ENCODE measurements around the gene TMEM63A.

Gene TMEM63A

DNA sequence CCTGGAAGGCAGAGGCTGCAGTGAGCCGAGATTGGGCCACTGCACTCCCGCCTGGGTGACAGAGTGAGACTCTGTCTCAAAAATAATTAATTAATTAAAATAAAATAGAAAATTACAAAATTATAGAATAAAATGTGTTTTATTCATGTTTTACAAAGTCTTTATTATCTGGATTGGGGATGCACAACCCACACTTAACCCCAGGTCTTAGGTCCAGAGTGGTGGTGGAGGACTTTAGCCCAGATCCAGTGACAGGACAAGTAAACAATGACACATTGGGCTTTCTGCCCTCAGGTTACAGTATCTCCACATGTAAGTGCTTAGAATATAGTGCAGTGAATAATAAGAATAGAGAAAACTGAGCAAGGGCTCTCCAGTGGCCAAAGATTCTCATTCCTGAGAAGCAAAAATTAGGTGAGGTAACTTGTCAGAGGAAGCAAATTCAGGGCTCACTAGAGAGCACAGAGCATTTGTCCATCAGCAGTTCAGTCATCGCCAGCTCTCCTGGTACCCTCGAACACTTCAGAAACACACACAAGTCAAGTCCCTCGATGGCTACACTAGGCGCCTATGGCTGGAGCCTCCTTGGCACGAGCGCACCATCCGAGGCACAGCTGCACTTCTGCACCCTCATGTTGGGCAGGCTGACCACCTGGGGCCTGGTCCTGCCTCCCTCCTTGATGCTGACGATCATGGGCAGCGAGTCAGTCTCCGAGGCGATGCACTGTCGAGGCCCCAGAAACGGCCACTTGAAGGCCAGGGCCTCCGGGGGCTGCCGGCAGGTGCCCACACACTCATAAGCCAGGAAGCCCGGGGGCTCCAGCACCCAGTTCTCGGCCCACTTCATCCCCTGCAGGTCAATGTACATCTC is 4.2 kb upstream of the TMEM63A start:
- DNase-seq (ENCODE audit: low read depth in 2 of 2), result no peak

DNA sequence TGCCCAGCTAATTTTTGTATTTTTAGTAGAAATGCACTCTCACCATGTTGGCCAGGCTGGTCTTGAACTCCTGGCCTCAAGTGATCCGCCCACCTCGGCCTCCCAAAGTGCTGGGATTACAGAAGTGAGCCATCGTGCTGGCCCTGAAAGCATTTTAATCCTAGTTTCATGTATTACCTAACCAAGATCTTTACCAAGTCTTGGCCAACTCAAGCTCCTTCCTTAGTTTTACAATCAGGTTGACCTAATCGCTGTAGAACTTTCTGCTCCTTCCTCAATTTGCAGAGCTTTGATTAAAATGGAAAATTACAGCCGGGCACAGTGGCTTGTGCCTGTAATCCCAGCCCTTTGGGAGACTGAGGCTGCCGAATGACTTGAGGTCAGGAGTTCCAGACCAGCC is 3.2 kb upstream of the TMEM63A start:
- no peak for DNase-seq (ENCODE audit: low read depth in 2 of 2)

DNA sequence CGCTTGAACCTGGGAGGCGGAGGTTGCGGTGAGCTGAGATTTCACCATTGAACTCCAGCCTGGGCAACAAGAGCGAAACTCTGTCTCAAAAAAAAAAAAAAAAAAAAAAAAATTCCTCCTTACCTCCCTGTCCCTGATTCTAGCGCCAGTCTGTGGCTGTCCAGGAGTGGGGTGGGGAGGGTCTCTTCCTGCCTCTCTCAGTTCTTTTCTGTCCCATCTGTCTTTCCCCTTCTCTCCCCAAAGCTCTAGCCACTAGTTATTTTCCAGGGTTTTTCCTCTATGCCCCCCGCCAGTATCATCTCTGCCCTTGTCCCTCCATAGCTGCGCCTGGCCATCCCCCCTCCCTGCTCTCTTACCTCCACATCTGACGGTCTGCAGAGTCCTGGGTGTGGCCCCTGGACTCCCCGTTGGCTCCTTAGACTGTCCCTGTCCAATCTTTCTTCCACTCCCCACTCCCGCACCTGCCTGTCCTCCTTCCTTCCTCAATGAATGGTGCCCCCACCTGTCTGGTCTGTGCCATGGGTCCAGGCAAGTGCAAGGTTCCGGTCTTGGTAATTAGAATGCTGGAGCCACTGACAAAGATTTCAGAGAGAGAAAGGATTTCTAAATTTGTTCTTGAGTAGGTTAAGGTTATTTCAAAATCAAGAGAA is 1.6 kb upstream of the TMEM63A start:
- no peak for DNase-seq (ENCODE audit: low read depth in 2 of 2)

DNA sequence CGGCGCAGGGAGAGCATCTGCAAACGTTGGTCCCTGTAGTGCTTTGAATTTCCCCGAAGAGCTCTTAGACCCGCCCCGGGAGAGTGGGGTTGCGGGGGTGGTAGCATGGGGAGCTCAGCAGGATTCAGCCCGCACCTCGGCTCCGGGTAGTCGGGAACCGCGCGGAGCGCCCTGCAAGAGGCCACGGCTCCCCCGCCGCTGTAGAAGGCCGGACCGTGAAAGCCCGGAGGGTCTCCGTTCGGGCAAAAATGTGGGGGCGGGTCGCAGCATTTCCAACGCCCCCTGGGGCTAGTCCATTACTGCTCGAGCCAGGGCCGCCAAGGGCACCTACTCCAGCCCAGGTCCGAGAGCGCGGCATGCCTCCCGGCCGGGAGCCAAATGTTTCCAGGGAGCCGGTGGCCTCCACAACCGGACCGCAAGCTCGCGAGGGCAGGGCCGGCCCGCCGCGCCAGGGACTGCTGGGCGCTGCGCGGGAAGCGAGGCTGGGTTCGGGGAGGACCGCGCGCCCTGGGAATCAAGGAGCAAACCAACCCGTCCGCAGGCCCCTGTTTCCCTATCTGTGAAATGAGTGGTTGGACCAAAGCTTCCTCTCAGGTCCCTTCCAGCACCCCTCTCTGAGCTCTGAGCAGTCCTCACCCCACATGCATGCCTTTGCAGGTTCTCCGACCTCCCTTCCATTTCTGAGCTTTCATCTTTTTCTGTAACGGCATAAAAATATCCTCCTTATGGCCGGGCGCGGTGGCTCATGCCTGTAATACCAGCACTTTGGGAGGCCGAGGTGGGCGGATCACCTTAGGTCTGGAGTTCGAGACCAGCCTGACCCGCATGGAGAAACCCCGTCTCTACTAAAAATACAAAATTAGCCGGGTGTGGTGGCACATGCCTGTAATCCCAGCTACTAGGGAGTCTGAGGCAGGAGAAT is 775 bp upstream of the TMEM63A start:
- no peak for DNase-seq (ENCODE audit: low read depth in 2 of 2)

DNA sequence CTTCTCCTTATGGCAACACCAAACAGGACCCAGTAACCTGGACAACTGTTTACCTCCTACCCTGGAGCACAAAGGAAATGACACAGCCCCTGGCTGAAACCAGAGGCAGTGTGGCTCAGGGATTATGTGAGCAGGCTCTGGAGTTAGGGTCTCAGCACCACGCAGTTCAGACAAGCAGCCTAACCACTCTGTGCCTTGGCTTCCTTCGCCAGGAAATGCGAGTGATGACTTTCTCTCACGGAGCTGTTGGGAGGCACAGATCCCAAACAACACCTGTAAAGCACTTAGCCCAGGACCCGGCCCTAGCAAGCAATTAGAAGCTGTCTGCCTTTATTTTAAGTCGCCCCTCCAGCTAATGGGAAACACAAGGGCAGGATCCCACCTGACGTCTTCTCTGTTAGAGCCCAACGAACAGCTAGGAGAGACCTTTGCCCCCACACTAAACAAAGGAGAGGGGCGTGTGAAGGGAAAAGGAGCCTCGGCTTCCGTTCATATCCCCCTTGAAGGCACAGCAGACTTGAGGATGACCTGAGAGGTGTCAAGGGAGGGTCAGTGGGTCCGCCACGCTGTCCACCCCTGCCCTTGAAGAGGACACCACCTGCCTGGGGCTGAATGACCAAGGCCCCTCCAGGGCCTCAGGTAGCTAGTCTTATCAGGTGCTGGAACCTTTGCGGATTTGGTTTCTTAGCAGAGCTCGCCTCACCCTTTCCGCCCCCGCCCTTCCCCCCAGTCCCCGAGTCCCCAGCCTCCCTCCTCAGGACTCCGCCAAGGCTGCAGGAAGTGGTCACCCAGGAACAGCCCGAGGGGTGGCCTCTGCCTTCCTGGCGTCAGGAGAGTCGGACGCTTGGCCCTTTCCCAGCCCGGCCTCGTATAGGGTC is 860 bp downstream of the TMEM63A start:
- no peak for DNase-seq (ENCODE audit: low read depth in 2 of 2)

DNA sequence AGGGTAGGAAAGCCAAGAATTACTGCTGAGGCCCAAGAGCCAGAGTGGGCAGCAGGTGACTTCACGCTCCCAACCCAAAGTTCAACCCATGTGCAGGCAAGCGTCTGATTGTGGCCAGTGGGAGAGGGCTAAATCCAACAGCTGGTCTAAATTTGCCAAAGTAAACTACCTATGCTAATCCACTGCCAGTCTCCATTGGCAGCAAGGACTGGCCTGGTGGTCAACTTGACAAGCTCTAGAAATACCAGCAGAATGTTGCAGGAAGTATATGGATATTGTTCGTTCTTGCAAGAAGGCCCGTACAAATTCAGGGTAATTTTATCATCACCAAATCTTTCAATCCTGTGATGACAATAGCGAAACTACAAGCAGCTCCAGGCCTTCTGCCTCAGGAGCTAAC is 1.5 kb downstream of the TMEM63A start:
- no peak for DNase-seq (ENCODE audit: low read depth in 2 of 2)

DNA sequence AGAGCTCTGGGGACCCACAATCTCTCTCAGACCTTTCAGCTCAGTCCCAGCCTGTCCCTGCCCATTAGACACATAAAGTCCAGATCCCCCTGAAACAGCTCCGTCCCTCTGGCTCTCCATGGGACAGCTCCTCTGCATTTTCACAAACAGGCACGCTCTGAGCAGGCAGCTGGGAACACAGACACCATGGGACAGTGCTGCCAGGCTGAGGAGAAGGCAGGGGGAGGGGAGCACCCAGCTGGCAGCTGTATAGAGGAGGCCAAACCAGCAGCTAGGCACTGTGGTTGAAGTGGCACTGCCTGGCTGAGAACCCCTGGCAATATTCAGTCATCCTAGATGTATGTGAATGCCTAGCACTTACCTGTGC is 2.0 kb downstream of the TMEM63A start:
- DNase-seq (ENCODE audit: low read depth in 2 of 2), result no peak

DNA sequence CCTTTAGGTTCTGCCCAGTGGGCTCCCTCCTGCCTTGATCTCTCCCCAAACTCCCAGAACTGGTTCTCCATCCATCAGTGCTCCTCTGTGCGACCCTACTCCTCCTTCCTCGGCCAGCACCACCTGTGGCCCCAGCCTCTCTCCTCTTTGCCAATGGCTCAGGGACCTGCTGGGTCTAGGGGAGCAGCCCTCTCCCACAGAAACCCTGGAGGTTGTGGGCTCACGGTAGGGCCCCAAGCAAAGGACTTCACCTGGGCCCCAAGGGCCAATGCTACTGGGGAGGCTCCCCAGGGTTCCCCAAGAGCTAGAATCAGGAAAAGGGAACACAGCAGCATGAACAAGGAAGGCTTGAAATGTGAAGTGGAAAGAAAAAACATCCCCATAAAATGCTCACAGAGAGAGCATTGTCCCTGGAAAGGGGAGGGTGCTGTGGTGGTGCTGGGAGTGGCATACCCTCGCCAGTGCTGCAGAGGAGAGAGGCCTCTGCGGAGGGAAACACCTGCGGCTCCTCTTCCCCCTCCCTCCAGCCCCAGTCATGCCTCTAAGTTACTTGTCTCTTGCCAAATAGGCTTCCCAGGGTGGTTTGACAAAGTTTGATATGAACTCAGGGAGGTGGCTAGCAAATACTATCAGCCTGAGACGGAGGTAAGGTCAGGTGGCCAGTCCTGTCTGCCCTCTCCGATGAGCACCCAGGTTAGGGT is 2.5 kb downstream of the TMEM63A start:
- DNase-seq (ENCODE audit: low read depth in 2 of 2), result no peak

DNA sequence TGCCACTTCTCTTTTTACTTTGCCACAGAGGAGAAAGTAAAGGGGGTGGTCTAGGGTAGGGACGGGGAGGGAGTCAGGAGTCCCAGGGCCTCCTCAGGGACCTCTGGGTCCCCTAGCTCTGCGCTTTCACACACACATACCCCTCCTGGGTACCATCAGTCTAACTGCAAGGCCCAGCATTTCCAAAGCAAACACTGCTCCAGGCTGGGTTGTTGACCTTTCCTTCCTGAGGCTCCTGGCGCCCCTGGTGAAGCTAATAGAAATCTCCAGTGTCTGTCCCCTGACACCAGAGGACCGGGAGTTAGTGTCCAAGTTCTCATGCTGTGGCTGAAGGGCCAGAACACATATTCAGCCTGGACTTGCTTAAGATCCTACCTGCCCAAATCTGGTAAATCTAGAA is 3.9 kb downstream of the TMEM63A start:
- DNase-seq (ENCODE audit: low read depth in 2 of 2), result no peak

DNA sequence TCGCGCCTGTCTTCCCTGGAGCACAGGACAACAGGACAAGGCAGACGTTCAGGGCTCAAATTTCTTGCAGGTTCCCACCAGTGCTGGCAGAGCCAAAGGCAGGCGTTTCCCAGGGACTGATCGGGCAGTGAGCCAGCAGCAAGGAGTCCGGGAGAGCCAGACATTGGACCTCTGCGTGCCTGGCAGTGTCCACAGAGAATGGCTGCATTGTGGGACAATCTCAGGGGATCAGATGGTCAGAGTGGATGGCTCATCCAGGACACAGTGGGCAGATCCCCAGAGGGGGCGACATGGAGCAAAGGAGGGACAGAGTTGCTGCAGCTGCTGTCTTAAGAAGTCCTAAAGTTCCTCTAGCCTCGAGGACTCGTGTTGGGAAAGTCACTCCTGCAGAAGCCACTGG is 4.6 kb downstream of the TMEM63A start:
- no peak for DNase-seq (ENCODE audit: low read depth in 2 of 2)

DNA sequence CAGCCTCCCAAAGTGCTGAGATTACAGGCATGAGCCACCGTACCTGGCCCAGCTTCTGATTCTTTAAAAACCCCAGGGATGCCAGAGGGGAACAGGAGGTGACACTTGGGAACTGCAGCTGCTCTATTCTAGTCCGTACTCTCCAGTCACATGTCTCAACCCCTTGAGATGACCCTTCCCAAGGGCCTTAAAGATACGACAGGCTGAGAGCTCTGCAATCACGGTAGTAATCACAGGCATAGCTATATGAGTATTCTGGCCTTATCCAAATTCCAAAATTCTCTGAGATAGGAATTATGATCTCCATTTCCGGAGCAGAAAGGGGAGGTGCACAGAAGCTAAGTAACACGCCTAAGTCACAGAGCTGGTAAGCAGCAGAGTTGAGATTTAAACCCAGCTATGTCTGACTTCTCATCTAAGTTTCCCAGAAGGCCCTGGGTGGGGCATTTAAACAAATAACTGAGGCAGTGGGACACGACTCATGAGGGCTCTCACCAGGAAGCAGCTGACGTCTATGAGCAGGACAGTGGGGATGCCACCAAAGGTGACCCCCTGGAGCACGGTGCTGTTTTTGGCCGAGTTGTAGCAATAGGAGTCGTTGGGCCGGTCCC is 5.2 kb downstream of the TMEM63A start:
- DNase-seq (ENCODE audit: low read depth in 2 of 2), result no peak

DNA sequence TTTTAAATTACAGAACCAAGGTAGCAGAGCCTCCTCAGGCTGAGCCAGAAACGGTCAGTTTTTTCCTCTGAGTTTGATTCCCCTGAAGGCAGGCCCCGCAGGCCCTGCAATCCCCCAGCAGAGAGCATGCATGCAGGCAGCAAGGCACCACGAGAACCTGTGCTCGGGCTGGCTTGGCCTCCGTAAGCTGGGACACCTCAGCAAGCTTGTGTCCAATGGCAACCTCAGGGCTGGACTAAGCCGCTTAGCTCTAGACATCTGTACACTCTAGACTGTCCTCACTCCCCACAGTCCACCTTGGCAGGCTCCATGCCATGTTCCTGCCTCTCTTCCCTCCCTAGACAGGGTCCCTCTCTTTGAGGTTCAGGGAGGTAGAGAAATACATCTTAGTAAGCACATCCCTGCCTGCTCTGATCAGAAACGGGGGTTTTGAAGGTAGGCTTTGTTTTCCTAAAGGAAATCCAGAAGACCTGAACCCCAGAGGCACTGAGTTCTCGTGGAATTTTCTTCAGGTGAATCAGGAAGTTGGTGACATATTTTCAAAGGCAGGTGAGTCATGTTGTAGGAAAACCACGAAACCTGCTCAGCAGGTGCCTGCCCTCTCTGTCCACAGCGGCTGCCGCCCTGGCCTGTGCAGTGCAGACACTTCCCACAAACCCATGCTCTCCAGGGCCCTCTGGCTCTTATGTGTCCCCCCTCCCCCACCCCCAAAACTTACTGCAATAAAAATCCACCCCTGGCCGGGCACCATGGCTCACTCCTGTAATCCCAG is 7.0 kb downstream of the TMEM63A start:
- DNase-seq (ENCODE audit: low read depth in 2 of 2), result no peak

DNA sequence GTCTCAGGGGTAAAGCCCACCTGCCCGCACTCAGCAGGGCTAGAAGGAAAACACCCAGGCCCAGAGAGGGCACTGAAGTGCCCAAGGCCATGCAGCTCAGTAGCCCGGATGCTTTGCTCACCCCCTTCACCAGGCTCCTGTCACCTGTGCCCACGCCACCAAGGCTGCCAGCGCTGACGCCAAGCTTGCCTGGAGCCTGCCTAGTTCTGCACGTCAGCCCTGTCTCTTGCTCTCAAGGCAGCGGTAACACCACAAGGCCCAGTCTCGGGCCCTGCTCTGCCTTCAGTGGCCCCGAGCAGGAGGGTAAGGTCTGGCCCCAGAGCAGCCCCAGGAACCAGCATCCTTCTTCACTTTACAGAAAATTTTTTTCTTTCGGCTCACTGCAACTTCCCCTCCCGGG is 7.7 kb downstream of the TMEM63A start:
- DNase-seq (ENCODE audit: low read depth in 2 of 2), result no peak

DNA sequence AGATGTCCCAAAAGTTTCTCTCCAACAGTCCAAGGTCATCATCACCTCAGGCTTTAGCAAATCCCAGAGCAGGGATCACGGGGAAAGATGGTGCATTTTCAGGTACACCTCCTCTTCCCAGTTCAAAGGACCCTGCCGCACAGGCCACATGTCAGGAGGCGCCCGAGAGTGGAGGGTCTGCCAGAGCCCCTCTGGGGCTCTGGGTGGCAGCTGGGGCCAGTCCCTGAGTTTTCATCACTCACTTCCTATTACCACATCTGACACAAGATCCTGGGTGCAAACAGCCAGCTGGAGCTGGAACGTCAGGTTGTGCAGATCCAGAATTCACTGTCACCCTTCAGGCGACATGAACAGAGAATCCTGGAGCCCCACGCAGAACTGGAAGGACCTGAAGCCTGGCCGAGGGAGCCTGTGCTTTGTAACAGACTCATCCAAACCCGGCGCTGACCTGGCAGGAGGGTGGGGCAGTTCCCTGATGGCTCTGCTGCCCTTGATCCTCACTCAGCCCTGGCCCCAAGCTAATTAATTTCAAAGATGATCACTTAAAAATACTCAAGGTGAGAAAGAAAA is 8.8 kb downstream of the TMEM63A start:
- DNase-seq (ENCODE audit: low read depth in 2 of 2), result no peak

DNA sequence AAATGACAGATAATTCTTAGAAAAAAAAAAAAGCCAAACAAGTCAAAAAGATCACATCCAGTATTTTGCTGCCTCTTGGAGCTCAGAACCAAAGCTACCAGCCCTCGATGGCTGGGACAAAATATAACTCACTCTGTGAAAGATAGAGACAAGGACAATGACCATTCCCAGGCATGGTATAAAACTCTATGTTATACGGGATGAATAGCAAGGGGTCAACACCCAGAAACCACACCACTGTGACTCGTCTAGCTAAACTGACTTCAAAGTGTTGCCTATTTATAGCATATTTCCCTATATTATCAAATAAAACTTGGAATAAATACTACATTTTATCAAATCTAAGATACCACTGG is 10.1 kb downstream of the TMEM63A start:
- DNase-seq (ENCODE audit: low read depth in 2 of 2), result no peak

DNA sequence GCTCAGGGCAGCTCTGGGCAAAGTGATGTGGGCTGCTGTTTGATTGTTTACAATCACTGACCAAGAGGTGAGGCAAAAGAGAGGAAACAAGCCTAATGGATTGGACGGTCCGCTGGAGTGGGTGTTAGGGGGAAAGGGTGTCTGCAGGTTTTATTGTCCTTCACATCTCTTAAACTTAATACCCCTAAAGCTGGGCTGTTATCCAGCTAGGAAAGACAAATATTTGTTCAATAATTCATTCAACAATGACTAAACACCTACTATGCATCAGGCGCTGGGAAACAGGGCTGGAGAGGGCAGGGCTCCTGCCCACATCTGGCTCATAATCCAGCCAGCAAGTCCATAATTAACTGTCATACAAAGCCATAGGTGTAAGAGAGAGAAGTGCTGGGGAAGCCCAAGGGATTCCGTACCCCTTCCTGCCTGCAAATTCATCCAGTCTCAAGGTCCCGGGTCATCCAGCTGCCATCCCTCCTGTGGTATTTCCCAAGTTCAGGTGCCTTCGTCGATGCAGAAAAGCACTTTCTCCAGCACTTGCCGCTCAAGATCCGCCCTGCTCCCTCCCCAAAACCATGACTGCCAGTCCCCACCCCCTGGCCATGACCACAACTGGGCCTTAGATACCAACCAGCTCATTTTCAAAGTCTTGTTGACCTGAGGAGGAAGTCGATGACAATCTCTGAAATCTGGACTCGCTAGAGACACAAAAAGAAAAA is 10.7 kb downstream of the TMEM63A start:
- no peak for DNase-seq (ENCODE audit: low read depth in 2 of 2)

DNA sequence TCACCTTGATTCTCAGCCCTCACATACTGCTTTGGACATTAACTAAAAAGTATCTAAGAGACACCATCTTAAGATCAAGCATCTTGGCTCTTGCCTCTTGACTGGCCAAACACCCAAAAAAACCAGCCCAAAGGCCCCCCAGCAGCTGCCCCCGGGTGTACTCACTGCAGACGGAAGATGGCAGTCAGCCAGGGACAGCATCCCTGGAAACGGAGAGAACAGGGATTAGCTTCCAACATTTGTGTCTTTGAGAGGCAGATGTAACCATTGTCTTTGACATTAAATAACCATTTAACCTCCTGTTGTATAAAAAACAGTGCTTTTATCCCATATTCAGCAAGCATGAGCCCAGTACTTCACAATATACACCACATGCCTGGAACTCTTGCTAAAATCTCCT is 11.3 kb downstream of the TMEM63A start:
- DNase-seq (ENCODE audit: low read depth in 2 of 2), result no peak

DNA sequence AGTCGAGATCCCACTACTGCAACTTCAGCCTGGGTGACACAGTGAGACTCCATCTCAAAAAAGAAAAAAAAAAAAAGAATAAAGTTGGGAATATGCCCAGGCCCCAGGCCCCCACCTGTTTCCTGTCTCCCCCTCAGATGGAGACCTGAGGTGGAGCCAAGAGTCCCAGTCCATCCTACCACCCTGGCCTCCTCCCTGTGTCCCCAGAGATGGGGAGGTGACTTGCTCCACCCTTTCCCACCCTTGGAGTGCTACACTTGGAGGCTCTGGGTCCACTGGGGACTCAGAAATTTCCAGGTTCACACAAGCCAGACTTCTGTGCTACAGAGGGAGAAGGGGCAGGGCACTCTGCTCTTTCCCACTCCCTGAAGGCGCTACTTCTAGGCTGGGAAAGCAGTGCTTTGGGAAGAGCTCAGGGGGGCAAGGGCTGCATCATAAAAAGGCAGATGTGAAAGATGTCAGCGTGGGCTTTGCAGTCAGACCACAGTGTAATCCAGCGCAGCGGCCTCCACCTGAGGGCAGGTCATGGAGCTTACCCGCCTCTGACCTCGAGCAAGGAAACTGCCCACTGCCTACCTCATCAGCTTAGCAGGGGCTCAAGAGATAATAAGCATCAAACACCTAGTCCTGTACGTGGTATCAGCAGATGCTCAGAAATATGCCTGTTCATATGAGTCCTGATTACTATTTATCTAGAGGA is 13.4 kb downstream of the TMEM63A start:
- no peak for DNase-seq (ENCODE audit: low read depth in 2 of 2)

All from stimulated activated CD8-positive, alpha-beta memory T cell treated with anti-CD3 and anti-CD28 coated beads, Interleukin-2, amount 100 ng/mL, for 1 hour (primary cell).